Neural crest cell (in vitro differentiated cells): ENCODE data around the gene NKG7. TPM values are rescaled to one million over a fixed set of nuclear protein-coding genes. Genes with fewer than 3 reads are reported as not detected.

Experiments
- DNase-seq: peaks from one replicate; pipeline ENCODE4 v3.0.0; 2021; ENCODE audit warnings: low read depth, mixed read lengths, low spot score
- H3K27ac Mint-ChIP-seq: one replicate; pipeline ENCODE4 v1.8.0; 2021; ENCODE audit warnings: mild to moderate bottlenecking, mixed read lengths; ENCODE audit not compliant: unreplicated experiment
- H3K27me3 Mint-ChIP-seq: 2 replicates; pipeline ENCODE4 v1.8.0; 2021; ENCODE audit warnings: low read depth, mild to moderate bottlenecking, mixed read lengths
- H3K36me3 Mint-ChIP-seq: 2 replicates; pipeline ENCODE4 v1.8.0; 2021; ENCODE audit warnings: low read depth, mild to moderate bottlenecking, mixed read lengths
- H3K4me1 Mint-ChIP-seq: 2 replicates; pipeline ENCODE4 v1.8.0; 2021; ENCODE audit warnings: mixed read lengths
- H3K4me3 Mint-ChIP-seq: one replicate; pipeline ENCODE4 v1.8.0; 2021; ENCODE audit warnings: mild to moderate bottlenecking, mixed read lengths
- H3K9me3 Mint-ChIP-seq: 2 replicates; pipeline ENCODE4 v1.8.0; 2021; ENCODE audit warnings: mixed read lengths
- total RNA-seq: library from RNA; stranded (reverse); gene quantifications from 2 replicates; pipeline ENCODE4 v1.2.1, GENCODE V29; 2021
- TF ChIP-seq, protein P1 (sequence below): fragments of 200-600 bp; sonication (generic); conservative IDR thresholded peaks from 2 replicates; pipeline ENCODE4 v1.5.0; 2021; ENCODE audit warnings: antibody characterized with exemption, mild to moderate bottlenecking

NKG7 gene
- total RNA-seq, 1 donor from 2014 or later, result not detected

DNA sequence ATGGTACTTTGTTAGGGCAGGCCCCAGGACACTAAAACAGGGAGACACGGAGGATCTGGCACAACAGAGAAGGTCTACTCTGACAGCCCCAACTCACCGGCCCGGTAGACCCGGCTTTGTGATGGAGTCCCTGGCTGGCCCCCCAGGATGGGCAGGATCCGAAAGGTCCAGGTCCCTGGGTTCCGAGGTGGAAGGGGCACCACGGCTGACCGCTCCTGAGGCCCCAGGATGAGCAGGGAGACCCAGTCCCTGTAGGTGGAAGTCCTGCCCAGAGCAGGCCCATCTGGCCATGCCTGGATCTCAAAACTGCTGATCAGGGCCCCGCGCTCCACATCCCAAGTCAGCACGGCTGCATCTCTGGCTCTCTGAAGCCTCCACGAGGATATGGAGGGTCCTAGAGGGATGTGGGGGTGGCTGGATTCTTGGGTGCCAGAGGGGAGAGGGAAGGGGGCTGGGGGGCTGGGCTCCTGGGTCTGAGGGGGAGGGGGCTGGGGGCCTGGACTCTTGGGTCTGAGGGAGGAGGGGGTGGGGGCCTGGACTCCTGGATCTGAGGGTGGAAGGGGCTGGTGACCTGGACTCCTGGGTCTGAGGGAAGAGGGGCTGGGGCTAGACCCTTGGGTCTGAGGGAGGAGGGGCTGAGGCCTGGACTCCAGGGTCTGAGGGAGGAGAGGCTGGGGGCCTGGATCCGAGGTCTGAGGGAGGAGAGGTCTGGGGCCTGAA is 35.2 kb downstream of the NKG7 start:
- peaks cover 20% of the 10 kb centered on the region for H3K4me1 Mint-ChIP-seq
- H3K4me3 Mint-ChIP-seq, result no peak overlapping the region
- no peaks in the 10 kb centered on the region for H3K9me3 Mint-ChIP-seq
- H3K27ac Mint-ChIP-seq, result no peak overlapping the region
- peaks cover 11% of the 10 kb centered on the region for H3K27me3 Mint-ChIP-seq
- H3K36me3 Mint-ChIP-seq, result no peaks in the 10 kb centered on the region
- no peak for DNase-seq
- TF ChIP-seq, protein P1, sequence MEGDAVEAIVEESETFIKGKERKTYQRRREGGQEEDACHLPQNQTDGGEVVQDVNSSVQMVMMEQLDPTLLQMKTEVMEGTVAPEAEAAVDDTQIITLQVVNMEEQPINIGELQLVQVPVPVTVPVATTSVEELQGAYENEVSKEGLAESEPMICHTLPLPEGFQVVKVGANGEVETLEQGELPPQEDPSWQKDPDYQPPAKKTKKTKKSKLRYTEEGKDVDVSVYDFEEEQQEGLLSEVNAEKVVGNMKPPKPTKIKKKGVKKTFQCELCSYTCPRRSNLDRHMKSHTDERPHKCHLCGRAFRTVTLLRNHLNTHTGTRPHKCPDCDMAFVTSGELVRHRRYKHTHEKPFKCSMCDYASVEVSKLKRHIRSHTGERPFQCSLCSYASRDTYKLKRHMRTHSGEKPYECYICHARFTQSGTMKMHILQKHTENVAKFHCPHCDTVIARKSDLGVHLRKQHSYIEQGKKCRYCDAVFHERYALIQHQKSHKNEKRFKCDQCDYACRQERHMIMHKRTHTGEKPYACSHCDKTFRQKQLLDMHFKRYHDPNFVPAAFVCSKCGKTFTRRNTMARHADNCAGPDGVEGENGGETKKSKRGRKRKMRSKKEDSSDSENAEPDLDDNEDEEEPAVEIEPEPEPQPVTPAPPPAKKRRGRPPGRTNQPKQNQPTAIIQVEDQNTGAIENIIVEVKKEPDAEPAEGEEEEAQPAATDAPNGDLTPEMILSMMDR, result no peak

DNA sequence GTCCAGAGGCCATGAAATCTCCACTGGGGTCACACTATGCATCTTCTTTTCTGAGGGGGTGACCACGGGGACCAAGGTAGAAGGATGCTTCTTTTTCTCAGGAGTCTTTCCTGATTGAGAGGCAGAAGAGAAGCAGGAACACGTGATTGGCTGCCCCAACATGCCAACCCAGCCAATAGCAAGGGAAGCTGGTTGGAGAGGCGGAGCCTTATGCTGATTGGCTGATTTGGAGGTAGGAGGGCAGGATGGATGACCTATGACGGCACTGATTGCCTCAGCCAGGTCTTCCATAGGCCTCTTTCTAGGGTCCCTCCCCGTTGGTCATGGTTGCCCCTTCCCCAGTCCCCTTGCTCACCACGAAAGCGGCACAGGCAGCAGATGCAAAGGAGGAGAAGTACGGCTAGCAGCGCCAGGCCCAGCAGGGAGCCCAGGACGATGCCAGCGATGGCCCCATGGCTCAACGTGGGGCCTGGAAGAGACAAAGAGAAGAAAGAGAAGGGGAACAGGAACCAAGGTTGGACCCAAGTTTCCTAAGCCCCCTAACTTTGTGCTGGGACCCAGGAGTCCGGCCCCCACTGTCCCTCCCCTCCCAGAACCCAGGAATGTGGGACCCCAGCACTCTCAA is 38.5 kb downstream of the NKG7 start:
- Mint-ChIP-seq H3K27ac (no peak overlapping the region), H3K4me1 (peaks cover 12% of the 10 kb centered on the region), H3K36me3 (peaks cover 8% of the 10 kb centered on the region), H3K4me3 (no peak overlapping the region), H3K9me3 (peaks cover 8% of the 10 kb centered on the region), H3K27me3 (no peaks in the 10 kb centered on the region)
- no peak for DNase-seq
- TF ChIP-seq, protein P1, result no peak

DNA sequence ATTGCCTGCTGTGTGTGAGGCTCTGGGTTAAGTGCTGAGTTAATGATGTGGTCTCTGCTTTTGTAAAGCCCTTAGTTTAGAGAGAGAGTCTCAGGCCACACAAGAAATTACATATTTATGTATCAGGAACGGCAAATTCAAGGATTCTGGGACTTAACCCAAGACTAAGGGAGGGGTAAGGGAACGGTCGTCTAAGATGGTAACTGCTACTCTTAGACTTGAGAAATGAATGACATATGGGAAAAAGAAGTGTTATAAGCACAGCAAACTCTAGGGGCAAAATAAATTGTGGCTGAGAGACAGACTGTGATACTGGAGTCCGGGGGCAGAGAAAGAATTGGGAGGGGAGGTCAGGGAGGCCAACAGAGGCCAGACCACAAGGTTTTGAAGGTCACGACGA is 40.7 kb downstream of the NKG7 start:
- H3K27ac Mint-ChIP-seq, result no peak overlapping the region
- peaks cover 11% of the 10 kb centered on the region for H3K36me3 Mint-ChIP-seq
- no peaks in the 10 kb centered on the region for H3K27me3 Mint-ChIP-seq
- no peak for DNase-seq
- TF ChIP-seq, protein P1, result no peak
- H3K4me3 Mint-ChIP-seq, result no peak overlapping the region
- H3K9me3 Mint-ChIP-seq, result peaks cover 10% of the 10 kb centered on the region
- H3K4me1 Mint-ChIP-seq, result peaks cover 12% of the 10 kb centered on the region

DNA sequence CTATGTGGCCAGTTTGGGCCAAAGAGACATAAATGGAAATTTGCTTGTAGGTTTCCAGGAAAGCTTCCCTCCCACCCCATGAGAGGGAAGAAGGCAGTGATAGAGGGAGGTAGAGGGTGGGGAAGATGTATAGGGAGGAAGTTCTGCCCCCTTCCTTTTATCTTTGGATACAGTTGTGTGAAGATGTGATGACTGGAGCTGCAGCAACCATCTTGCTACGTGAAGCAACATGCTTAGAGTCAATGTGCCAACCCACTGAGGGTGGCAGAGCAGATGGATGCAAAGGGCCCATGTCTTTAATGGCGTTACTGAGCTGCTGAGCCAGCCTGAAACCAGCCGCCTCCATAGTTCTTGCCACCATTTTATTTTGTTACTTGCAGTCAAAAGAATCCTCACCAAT is 41.3 kb downstream of the NKG7 start:
- no peak for DNase-seq
- Mint-ChIP-seq H3K27ac (no peak overlapping the region), H3K4me1 (peaks cover 12% of the 10 kb centered on the region), H3K36me3 (peaks cover 11% of the 10 kb centered on the region), H3K27me3 (no peaks in the 10 kb centered on the region), H3K4me3 (no peak overlapping the region), H3K9me3 (peaks cover 10% of the 10 kb centered on the region)
- TF ChIP-seq, protein P1, result no peak

DNA sequence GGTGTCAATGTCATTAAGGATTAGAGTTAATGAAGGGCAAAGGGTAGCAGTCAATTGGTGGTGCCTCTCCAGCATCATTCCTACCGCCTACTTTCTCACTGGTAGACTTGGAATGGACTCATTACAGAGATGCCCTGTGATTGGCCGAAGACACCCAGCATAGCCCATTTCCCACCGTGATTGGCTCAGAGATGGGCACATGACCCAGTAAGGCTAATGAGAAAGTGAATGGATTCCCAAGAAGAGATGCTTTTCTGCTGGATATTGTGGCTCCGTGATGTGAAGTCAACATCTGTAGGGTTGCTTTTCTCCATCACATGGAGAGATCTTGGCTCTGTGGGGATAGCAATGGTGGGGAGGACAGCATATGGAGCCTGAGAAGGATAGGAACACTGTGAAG is 42.1 kb downstream of the NKG7 start:
- Mint-ChIP-seq H3K9me3 (peaks cover 10% of the 10 kb centered on the region), H3K4me1 (peaks cover 11% of the 10 kb centered on the region), H3K4me3 (no peak overlapping the region), H3K27me3 (no peaks in the 10 kb centered on the region), H3K27ac (no peak overlapping the region), H3K36me3 (peaks cover 13% of the 10 kb centered on the region)
- TF ChIP-seq, protein P1, result no peak
- DNase-seq, result no peak
